ENCODE results near the gene IL32. TPM values are rescaled to one million over a fixed set of nuclear protein-coding genes. Genes with fewer than 3 reads are reported as not detected.

Gene IL32
- total RNA-seq, 3 donors from 2014 or later (not counting 1 experiment from before 2014, with no cell fraction given): 305 to 562 (median 319) TPM

DNA sequence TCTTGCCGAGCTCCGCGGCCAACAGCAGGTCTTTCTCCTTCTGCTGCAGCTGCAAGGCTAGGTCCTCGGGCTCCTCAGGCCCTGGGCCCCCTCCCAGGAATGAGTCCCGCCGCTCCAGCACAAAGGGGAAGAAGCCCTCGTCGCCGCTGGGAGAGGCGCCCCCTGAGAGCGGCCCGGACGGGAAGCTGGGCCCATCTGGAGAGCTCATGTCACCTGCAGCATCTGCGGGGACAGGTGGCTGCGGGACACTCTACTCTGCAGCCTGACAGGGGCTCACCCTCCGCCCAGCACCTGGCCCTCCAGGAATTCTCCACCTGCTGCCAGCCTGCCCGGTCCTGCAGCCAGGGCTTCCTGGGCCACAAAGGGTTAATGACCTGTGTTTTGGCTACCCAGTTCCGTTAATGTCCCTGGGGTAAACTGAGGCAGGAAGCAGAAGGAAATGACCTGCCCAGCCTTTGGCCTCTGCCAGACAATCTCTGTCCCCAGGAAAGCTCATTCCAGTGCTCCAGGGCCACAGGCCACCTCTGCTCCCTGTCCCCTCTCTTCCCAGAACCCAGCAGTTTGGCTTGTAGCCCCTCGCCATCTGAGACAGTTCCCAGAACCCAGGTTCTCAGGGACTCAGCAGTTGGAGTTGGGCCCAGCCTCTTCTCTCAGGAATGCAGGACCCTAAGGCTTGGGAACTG is 30.0 kb upstream of the IL32 start:
- Mint-ChIP-seq H3K9me3 (no peaks in the 10 kb centered on the region), H3K4me1 (peaks cover 0 to 15% of the 10 kb centered on the region in 2 donors), H3K36me3 (no peaks in the 10 kb centered on the region), H3K27me3 (ENCODE audit: low read depth in 2 of 2) (peaks cover 37 to 59% of the 10 kb centered on the region in 2 donors), H3K27ac (peak overlapping the region in 1 of 2 donors; percentile 29), H3K4me3 (no peak overlapping the region)
- H3K36me3 ChIP-seq (ENCODE audit: control insufficient read depth, insufficient read depth, low read length): no peaks in the 10 kb centered on the region
- H3K27ac ChIP-seq (ENCODE audit: low read length): no peak overlapping the region
- 25% methylated on average over 19 of the region's 19 CpGs for WGBS (ENCODE audit: insufficient coverage)
- H3K27me3 ChIP-seq (ENCODE audit: control insufficient read depth, insufficient read depth, low read length): peaks cover 55% of the 10 kb centered on the region
- DNase-seq (no peak), ATAC-seq (no peak)
- intact Hi-C loops (cut with micrococcal nuclease): no loop called here
- peaks cover 13% of the 10 kb centered on the region for H3K4me1 ChIP-seq (ENCODE audit: control insufficient read depth, insufficient read depth, low read length)
- H3K9me3 ChIP-seq (ENCODE audit: control insufficient read depth, insufficient read depth, low read length): no peaks in the 10 kb centered on the region
- H3K4me3 ChIP-seq (ENCODE audit: low read length): no peak overlapping the region
- TF ChIP-seq, protein P1, sequence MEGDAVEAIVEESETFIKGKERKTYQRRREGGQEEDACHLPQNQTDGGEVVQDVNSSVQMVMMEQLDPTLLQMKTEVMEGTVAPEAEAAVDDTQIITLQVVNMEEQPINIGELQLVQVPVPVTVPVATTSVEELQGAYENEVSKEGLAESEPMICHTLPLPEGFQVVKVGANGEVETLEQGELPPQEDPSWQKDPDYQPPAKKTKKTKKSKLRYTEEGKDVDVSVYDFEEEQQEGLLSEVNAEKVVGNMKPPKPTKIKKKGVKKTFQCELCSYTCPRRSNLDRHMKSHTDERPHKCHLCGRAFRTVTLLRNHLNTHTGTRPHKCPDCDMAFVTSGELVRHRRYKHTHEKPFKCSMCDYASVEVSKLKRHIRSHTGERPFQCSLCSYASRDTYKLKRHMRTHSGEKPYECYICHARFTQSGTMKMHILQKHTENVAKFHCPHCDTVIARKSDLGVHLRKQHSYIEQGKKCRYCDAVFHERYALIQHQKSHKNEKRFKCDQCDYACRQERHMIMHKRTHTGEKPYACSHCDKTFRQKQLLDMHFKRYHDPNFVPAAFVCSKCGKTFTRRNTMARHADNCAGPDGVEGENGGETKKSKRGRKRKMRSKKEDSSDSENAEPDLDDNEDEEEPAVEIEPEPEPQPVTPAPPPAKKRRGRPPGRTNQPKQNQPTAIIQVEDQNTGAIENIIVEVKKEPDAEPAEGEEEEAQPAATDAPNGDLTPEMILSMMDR (IDR thresholded peaks at IDR 0.05): no peak

DNA sequence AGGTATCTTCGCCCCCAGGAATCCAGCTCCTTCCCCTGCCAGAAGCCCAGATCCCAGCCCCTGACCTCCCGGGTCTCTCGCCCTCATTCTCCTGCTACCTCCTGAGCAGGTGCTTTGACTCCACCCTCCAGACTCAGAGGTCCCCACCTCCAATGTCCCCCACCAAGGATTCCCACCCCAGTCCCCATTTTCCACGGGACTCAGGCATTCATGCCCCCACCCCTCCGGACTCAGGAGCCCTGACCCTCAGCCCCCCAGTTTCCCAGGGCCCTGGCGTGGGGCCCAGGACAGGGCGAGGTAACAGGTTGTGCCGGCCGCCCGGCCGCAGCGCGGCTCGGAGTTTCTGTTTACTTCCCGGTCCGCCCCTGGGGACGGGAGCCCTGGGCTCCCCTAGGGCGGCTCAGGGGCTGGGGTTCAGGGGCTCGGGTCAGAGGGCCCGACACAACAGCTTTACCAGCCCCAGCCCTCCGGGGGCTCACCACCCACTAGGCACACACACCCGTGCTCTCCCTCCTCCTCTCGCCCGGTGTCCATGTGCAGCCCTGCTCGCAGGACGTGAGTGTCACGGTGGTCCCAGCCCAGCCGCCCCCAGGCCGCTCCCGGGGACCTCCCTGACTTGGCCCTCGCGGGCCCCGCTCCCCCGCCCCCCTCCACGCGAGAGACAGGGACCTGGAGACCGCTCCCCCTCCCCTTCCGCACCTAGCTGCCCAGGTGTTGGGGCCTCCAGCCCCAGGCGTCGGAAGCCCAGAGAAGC is 29.3 kb upstream of the IL32 start:
- H3K4me3 Mint-ChIP-seq: no peak overlapping the region
- peaks cover 37 to 54% of the 10 kb centered on the region in 2 donors for H3K27me3 Mint-ChIP-seq (ENCODE audit: low read depth in 2 of 2)
- TF ChIP-seq, protein P1 (IDR thresholded peaks at IDR 0.05): no peak
- H3K4me1 Mint-ChIP-seq: peaks cover 0 to 15% of the 10 kb centered on the region in 2 donors
- H3K9me3 Mint-ChIP-seq: no peaks in the 10 kb centered on the region
- peak in 2 of 3 donors; percentile 10 to 27 for ATAC-seq
- peak overlapping the region in 1 of 2 donors; percentile 29 for H3K27ac Mint-ChIP-seq
- Histone ChIP-seq H3K27me3 (ENCODE audit: control insufficient read depth, insufficient read depth, low read length) (peaks cover 50% of the 10 kb centered on the region), H3K9me3 (ENCODE audit: control insufficient read depth, insufficient read depth, low read length) (no peaks in the 10 kb centered on the region), H3K4me3 (ENCODE audit: low read length) (no peak overlapping the region), H3K4me1 (ENCODE audit: control insufficient read depth, insufficient read depth, low read length) (peaks cover 13% of the 10 kb centered on the region), H3K27ac (ENCODE audit: low read length) (no peak overlapping the region), H3K36me3 (ENCODE audit: control insufficient read depth, insufficient read depth, low read length) (no peaks in the 10 kb centered on the region)
- 3% methylated on average over 38 of the region's 40 CpGs for WGBS (ENCODE audit: insufficient coverage)
- no peak for DNase-seq
- intact Hi-C loops (cut with micrococcal nuclease): no loop called here
- H3K36me3 Mint-ChIP-seq: no peaks in the 10 kb centered on the region

DNA sequence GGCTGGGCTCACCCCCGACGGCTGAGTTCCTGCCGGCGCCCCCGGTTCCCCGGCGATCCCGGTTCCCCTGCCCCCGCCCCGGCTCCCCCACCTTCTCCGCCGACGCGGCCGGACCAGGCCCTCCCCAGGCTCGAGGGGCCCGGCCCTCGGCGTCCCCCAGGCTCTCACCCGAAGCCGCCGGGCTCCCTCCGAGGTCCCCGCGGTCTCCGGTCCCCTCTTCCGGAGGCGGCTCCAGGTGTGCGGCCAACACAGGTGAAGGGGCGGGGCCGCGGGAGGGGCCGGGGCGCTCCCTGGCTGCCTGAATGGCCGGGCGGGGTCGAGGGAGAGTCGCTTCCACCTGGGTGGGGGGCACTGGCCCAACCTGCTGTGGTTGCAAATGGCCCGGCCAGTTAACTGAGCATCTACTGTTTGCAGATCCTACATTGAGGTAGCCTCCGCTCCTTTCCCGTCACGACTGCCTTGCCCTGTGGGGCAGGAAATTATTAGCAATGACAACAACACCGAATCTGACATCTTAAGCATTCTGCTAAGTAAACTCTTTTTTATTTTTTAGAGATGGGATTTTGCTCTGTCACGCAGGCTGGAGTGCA is 28.6 kb upstream of the IL32 start, which contains the start of gene BICDL2:
TSS of gene BICDL2 (minus strand) at position 219 of the 590 bp plus-strand sequence. CDS start 1,448 bp downstream, outside the sequence.
- no peaks in the 10 kb centered on the region for H3K36me3 ChIP-seq (ENCODE audit: control insufficient read depth, insufficient read depth, low read length)
- H3K27me3 ChIP-seq (ENCODE audit: control insufficient read depth, insufficient read depth, low read length): peaks cover 50% of the 10 kb centered on the region
- H3K4me3 ChIP-seq (ENCODE audit: low read length): no peak within 1 kb of the TSS
- TF ChIP-seq, protein P1 (IDR thresholded peaks at IDR 0.05): no peak
- intact Hi-C loops (cut with micrococcal nuclease): no loop called here
- DNase-seq (no peak), ATAC-seq (no peak)
- Mint-ChIP-seq H3K36me3 (no peaks in the 10 kb centered on the region), H3K9me3 (no peaks in the 10 kb centered on the region), H3K4me1 (peaks cover 0 to 15% of the 10 kb centered on the region in 2 donors), H3K4me3 (peak within 1 kb of the TSS; percentile 37), H3K27me3 (ENCODE audit: low read depth in 2 of 2) (peaks cover 37 to 53% of the 10 kb centered on the region in 2 donors), H3K27ac (peak within 1 kb of the TSS in 1 of 2 donors; percentile 29)
- H3K27ac ChIP-seq (ENCODE audit: low read length): no peak within 1 kb of the TSS
- 6% methylated on average over 44 of the region's 44 CpGs for WGBS (ENCODE audit: insufficient coverage)
- H3K4me1 ChIP-seq (ENCODE audit: control insufficient read depth, insufficient read depth, low read length): peaks cover 13% of the 10 kb centered on the region
- no peaks in the 10 kb centered on the region for H3K9me3 ChIP-seq (ENCODE audit: control insufficient read depth, insufficient read depth, low read length)

Data from natural killer cell (primary cell).